OCI-LY1 (cell line): Measurements from ENCODE around the gene ZSWIM5.
A peak's percentile ranks its signal among the peaks of the same experiment; 100 is the strongest.

Experiments
- H2AFZ ChIP-seq: fragments of 200-600 bp; sonication (generic), shearing (Covaris generic); 2 replicates; pipeline ENCODE4 v1.6.0; 2014; ENCODE audit warnings: antibody characterized with exemption, mild to moderate bottlenecking, low read length
- H3F3A ChIP-seq: fragments of 200-600 bp; sonication (generic), shearing (Covaris generic); 2 replicates; pipeline ENCODE4 v1.6.0; 2014; ENCODE audit warnings: mild to moderate bottlenecking, antibody characterized with exemption, low read length, moderate library complexity; ENCODE audit not compliant: insufficient read depth
- H3K27ac ChIP-seq: fragments of 200-600 bp; sonication (generic); 2 replicates; pipeline ENCODE4 v1.5.1; 2014; ENCODE audit warnings: low read length, mixed run types, mild to moderate bottlenecking, low read depth; ENCODE audit not compliant: poor library complexity, severe bottlenecking
- H3K27me3 ChIP-seq: fragments of 200-600 bp; sonication (generic); 2 replicates; pipeline ENCODE4 v1.6.0; 2014; ENCODE audit warnings: antibody characterized with exemption, mild to moderate bottlenecking, low read length, moderate library complexity; ENCODE audit not compliant: insufficient read depth
- H3K36me3 ChIP-seq: fragments of 200-600 bp; sonication (generic); 2 replicates; pipeline ENCODE4 v1.6.1; 2014; ENCODE audit warnings: mild to moderate bottlenecking, antibody characterized with exemption, low read length, moderate library complexity, mixed read lengths; ENCODE audit not compliant: insufficient read depth
- H3K4me1 ChIP-seq: fragments of 200-600 bp; sonication (generic); 2 replicates; pipeline ENCODE4 v1.5.1; 2014; ENCODE audit warnings: mild to moderate bottlenecking, low read length, moderate library complexity; ENCODE audit not compliant: insufficient read depth, severe bottlenecking
- H3K4me2 ChIP-seq: fragments of 200-600 bp; sonication (generic), shearing (Covaris generic); 2 replicates; pipeline ENCODE4 v1.6.1; 2014; ENCODE audit warnings: low read length
- H3K4me3 ChIP-seq: fragments of 200-600 bp; sonication (generic); 2 replicates; pipeline ENCODE4 v1.5.1; 2014; ENCODE audit warnings: low read length, low read depth, mild to moderate bottlenecking, mixed read lengths; ENCODE audit not compliant: poor library complexity, severe bottlenecking
- H3K79me2 ChIP-seq: fragments of 200-600 bp; shearing (Covaris generic); 2 replicates; pipeline ENCODE4 v1.6.1; 2016; ENCODE audit warnings: mixed run types, low read length, mixed read lengths; ENCODE audit not compliant: insufficient read depth
- H3K9ac ChIP-seq: fragments of 200-600 bp; sonication (generic), shearing (Covaris generic); 2 replicates; pipeline ENCODE4 v1.6.1; 2014; ENCODE audit warnings: mild to moderate bottlenecking, low read length, mixed read lengths
- H3K9me2 ChIP-seq: fragments of 200-600 bp; sonication (generic), shearing (Covaris generic); 2 replicates; pipeline ENCODE4 v1.6.1; 2014; ENCODE audit warnings: low read depth, mild to moderate bottlenecking, low read length, mixed read lengths
- H3K9me3 ChIP-seq: fragments of 200-600 bp; shearing (Covaris generic); 2 replicates; pipeline ENCODE4 v1.6.1; 2014; ENCODE audit warnings: low read length, mixed read lengths
- H4K20me1 ChIP-seq: fragments of 200-600 bp; sonication (generic), shearing (Covaris generic); 2 replicates; pipeline ENCODE4 v1.6.0; 2016; ENCODE audit warnings: mild to moderate bottlenecking, low read length; ENCODE audit not compliant: insufficient read depth
- CTCF ChIP-seq: fragments of 200-600 bp; sonication (generic), shearing (Covaris generic); IDR thresholded peaks from 2 replicates; pipeline ENCODE4 v1.5.1; 2017; ENCODE audit warnings: mild to moderate bottlenecking, antibody characterized with exemption, low read length, moderate library complexity, mixed read lengths
- EZH2 ChIP-seq: fragments of 200-600 bp; sonication (generic), shearing (Covaris generic); IDR thresholded peaks from 2 replicates; pipeline ENCODE4 v1.8.0; 2017; ENCODE audit warnings: borderline replicate concordance, mixed run types, mild to moderate bottlenecking, antibody characterized with exemption, low read length, moderate library complexity, mixed read lengths

The ZSWIM5 gene

GRCh38 chr1:45016090-45016697 is 190.2 kb downstream of the ZSWIM5 start:
- Histone ChIP-seq H3K9ac (no peak overlapping the region), H3K79me2 (no peaks in the 10 kb centered on the region), H3K36me3 (no peaks in the 10 kb centered on the region), H3K9me2 (no peaks in the 10 kb centered on the region), H3K4me2 (no peak overlapping the region), H3K27me3 (no peaks in the 10 kb centered on the region), H3K4me3 (no peak overlapping the region), H3K9me3 (no peaks in the 10 kb centered on the region), H3F3A (no peaks in the 10 kb centered on the region), H2AFZ (no peak overlapping the region), H3K4me1 (peaks cover 24% of the 10 kb centered on the region), H4K20me1 (no peaks in the 10 kb centered on the region), H3K27ac (no peak overlapping the region)
- TF ChIP-seq CTCF (no peak), EZH2 (no peak)

DNA sequence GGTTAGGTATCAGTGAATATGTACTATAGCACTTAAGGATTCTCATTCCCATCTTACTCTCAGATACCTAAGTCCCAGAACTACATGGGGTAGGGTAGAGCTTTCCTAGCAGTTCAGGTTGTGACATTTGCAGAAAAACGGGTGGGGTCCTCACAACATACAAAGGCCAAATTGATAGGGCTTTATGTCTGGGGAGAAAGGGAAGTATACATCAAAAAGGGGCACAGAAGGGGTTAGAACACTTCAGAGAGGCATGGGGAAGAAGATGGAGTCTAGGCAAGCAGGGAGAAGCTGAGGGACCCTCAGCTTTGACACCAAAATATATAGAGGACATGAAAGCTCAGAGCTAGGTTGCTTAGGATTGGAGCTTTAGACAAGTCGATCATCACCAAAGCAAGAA is 190.7 kb downstream of the ZSWIM5 start:
- Histone ChIP-seq H3K9ac (no peak overlapping the region), H2AFZ (no peak overlapping the region), H4K20me1 (no peaks in the 10 kb centered on the region), H3K27me3 (no peaks in the 10 kb centered on the region), H3K4me2 (no peak overlapping the region), H3K4me1 (peaks cover 24% of the 10 kb centered on the region), H3K79me2 (no peaks in the 10 kb centered on the region), H3K27ac (no peak overlapping the region), H3K36me3 (no peaks in the 10 kb centered on the region), H3F3A (no peaks in the 10 kb centered on the region), H3K4me3 (no peak overlapping the region), H3K9me2 (no peaks in the 10 kb centered on the region), H3K9me3 (no peaks in the 10 kb centered on the region)
- TF ChIP-seq EZH2 (no peak), CTCF (no peak)

DNA sequence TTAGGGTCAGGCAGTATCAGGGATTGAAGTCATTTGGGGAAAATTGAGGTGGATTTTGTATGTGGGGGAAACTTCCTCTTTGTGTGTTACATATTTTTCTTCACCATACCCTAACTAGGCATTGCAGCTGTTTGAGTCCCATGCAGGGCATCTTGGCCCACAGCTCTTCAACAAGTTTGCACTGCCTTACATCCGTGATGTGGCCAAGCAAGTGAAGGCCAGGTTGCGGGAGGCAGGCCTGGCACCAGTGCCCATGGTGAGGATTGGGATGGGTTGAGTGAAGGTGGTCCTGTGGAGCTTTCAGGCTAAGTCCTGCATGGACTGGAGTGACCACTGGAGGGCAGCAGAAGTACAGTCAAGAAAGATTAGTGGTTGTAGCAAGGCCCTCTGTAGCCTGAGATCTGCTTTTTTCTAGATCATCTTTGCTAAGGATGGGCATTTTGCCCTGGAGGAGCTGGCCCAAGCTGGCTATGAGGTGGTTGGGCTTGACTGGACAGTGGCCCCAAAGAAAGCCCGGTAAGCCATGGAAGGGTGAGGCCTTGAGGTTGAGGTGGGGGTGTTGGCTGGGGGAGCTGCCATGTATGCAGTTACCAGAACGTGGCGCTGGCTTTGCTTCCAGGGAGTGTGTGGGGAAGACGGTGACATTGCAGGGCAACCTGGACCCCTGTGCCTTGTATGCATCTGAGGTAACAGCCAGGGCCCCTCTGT is 191.9 kb downstream of the ZSWIM5 start:
- Histone ChIP-seq H3K9me3 (no peaks in the 10 kb centered on the region), H3K4me3 (no peak overlapping the region), H3K9me2 (no peaks in the 10 kb centered on the region), H3K79me2 (no peaks in the 10 kb centered on the region), H3K36me3 (peaks cover 1% of the 10 kb centered on the region; the same call in 1 of the 2 replicates), H4K20me1 (no peaks in the 10 kb centered on the region), H3K4me2 (no peak overlapping the region), H3K9ac (no peak overlapping the region), H3K27ac (no peak overlapping the region), H2AFZ (no peak overlapping the region), H3F3A (no peaks in the 10 kb centered on the region), H3K4me1 (peaks cover 31% of the 10 kb centered on the region), H3K27me3 (no peaks in the 10 kb centered on the region)
- peak; percentile 94 for TF ChIP-seq CTCF
- no peak for TF ChIP-seq EZH2
